GM03348 (cell line): ENCODE measurements around the gene PGF.

Experiments used
- DNase-seq: peaks from one replicate; pipeline ENCODE4 v3.0.0; 2012; ENCODE audit warnings: low spot score

Gene PGF

DNA sequence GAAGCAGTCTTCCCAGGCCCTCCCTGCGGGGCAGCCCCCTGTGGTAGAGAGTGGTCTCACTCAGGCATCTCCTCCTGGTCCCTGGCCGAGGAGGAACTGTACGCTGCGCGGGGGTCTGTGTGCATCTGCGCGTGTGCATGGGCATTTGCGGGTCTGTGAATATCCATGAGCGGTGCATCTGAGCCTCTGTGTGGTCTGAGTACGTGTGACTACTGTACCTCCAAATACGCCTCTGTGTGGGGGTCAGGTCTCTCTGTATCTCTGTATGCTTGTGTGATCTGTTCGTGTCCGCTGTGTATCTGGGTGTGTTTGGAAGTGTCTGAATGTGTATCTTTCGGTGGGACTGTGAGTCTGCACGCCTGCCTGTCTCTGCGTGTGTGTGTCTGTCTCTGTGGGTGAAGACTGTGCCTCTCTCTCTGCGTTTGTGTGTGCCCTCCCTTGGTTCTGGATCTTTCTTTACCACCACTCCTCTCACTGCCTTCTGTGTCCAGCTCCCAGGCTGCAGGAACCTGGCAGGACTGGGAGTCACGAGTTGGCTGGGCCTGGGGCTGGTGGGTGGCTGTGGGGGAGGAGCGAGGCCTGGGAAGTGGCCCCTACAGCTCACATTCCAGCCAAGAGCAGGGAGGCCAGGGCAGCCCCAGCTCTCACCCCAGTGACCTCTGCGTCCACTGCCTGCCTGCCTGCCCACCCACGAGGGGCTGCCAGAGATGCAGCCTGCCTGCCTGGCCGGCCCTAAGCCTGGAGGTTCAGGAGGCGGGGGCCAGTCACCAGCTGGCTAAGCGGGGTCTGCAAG, 1.1 kb upstream of the PGF start:
- no peak for DNase-seq

DNA sequence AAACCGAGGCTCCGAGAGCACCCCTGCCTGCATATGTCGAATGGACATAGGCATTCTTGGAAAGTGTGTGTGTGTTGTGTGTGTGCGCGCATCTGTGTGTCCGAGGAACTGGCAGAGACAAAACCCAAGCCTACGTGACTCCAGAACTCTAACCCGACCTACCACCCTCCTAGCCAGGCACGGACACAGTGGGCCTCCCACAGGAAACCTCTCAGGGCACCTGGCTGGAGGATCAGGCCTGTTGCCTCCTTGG, 556 bp upstream of the PGF start:
- no peak for DNase-seq

DNA sequence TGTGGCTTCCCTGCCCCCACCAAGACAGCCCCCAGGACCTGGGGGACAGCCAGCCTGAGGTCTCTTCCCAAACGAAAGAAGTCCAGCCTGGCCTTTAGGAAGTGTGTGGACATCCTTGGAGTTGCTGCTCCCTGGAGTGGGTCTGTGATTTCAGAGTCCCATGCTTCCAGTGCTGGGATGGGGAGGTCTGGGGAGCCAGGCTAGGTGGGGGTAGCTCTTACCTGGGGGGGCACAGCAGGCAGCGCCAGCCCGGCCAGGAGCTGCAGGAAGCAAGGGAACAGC, 509 bp downstream of the PGF start:
- no peak for DNase-seq

DNA sequence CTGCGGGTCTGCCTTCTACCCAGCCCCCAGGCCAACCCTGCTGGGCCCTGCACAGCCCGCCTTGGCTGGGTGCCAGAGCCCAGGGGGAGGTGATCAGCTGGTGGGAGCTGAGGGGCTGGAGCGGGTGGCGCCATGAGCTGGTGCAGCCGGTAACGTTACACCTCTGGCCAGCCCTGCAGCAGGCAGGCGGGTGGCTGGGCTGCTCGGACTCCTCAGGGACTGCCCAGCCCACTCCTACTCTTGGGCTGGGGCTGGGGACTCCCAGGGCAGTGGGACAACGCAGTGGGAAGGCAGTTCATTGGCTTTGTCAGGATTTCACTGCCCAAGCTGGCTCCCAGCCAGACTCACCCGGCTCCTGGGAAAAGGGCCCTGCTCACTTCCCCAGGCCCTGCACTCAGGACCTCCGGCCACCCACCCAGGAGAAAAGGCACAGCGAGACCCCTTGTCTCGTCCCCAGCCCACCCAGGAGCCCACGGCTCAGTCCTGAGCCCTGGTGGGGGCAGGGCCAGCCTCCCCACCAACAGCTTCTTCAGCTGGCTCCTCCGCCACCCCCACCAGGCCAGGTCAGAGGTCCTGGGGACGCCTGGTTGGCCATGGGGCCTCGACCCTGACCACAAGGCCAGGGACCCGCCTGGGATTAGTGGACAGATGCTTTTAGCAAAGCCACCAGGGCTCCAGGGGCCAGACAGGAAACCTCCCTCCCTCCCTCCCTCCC, 1.0 kb downstream of the PGF start:
- DNase-seq, result no peak

DNA sequence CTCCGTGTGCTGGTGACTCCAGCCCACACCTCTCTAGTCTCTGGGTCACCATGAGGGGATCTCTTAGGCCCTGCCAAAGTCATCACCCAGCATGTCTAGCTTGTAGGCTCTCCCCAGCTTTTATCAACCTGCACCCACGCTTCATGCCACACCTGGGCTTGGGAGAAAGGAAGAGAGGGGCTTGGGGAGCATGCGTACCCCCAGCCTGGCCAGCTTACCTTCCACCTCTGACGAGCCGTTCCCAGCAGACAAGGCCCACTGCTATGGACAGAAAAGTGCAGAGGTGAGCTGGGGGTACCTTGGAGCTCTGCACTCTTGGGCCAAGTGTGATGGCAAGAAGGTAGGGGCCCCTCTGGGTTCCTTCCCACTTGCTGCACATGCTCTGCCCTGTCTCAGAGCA, 1.7 kb downstream of the PGF start:
- no peak for DNase-seq

DNA sequence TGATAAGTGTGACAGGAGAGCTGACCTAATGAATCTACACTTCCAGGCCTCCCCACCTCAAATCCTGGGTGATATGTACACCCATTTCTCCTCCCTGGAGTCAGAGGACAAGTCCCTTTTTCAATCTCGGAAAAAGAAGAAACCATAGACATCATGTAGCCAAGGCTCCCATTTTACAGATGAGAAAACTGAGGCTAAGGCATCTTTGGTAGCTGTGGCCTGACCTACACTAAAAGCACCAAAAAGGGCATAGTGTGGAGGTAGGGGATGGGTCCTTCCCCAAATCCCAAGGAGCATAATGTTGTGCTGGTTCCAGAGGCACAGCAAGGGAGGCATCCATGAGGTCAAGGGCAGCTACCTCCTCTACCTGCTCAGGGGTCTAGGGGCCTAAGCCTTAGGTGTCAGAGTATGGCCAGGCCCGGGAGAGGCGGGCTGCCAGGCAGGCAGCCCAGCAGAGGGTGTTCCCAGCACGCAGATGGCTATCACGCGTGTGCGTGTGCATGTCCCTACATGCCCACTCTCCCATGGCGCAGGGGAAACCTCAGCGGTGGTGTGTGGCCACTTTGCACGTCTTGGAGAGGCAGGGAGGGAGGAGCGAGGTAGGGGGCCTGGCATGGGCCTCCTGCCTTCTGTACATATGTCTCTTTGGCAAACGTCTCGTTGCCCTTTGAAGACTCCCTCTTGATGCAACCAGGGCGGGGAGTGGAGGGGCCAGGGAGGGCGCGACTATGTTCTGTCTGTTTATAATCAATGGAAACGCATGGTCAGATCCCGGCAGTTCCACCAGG, 2.5 kb downstream of the PGF start:
- DNase-seq, result no peak

DNA sequence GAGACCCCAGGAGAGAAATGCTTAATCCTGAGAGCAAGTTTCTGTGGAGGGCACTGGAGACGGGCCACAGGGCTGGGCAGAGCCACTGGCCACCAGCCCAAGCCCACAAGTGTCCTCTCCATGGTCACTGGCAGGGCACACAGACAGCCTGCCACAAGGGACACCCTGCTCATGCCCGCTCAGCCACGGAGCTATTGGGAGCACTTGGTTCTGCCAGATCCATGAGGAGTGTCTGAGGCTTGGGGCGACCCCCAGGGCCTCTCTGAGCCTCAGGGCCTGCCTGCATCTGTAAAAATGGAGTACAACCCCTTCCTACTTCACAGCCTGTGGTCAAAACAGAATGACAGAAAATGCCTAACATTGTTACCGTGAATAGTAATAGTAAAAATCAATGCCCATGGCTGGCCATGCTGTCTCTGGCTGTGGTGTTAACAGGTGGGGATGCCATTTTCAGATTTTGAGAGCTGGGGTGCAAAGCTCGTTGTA, 3.2 kb downstream of the PGF start:
- DNase-seq, result no peak

DNA sequence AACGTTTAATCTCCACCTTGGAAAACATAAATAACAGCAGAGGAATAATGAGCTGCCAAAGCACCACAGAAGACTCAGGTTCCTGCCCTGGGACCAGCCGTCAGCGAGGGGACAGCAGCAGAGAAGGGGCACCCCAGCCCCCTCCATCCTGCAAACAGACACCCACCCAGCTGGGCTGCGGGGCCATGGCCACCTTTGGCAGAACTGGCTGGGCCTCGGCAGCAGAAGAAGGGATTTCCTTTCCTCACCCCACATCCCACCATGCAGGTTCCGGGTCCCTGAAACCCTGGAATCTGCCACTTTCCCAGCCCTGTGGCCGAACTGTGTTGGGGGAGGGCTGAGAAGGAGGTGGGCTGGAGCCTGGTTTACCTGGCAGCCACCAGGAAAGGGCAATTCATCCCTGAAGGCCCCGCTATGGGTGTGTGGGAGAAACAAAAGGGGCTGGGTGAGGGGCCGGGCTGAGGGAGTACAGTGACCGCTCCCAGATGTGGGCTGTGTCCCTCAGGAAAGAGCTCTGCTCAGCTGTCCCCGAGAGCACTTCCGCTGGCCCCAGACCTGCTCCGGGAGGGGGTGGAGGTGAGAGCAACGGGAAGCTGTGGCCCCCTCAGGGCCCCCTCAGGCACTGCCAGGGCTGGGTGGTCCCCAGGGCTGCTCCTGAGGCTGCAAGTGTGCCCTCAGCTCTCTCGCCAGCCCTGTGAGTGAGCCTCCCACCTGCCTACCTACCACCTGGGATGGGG, 3.8 kb downstream of the PGF start:
- DNase-seq, result no peak

DNA sequence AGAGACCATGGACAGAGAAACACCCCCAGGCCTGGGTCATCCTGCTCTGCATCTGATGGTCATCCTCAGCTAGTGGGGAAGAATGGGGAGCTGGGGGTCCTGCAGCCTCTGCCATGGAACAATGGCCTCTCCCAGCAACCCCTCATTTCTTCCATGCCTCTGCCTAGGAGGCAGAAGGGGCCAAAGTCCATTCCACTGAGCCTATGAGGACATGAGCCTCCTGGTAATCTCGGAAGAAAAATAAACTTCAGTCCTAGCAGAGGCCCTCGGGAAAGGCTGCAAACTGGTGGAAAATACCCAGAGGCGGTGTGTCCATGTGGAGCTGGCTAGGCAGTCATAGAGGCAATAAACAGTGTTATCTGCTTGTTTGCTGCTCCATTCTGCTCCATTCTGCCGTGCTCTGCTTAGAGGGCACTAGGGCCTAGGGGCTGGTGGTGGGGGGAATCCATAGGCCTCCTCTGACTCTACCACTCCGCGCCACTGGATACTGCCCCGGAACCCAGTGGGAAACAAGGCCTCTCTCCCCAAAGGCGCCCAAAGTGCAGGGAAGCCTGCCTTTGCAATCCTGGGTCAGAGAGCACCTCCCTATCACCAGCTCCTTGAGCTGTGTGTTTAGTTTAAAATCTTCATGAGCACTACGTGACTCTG, 4.5 kb downstream of the PGF start:
- no peak for DNase-seq

DNA sequence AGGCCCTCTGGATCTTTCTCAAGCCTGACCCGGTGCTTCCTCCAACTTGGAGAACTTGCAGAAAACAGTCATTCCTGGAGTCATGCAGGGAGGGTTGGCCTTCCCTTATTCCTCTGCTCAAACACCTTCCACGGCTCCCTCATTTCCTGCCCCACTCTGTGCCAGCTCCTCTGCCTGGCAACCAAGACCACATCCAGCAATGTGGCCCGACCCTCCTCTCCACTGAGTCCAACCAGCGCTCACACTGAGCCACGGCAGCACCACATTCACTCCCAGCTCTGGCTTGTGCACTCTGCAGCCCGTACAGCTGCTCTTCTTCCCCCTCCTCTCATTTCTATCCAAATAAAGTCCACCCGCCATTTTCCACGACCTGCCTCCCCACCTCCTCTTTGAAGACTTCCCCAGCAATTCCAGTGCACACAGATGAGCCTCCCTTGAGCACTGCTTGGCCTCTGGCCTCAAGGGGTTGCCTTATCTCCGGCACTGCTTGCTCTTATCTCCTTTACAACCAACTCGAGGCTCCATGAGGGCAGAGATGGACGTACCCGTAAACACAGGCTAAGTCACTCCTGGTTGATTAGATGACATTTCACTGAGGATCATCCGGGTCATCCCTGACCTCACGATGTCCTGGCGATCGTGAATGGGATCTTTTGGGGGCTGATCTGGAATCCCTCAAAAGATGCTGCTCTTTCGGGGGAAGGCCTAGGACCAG, 5.4 kb downstream of the PGF start:
- DNase-seq, result no peak

DNA sequence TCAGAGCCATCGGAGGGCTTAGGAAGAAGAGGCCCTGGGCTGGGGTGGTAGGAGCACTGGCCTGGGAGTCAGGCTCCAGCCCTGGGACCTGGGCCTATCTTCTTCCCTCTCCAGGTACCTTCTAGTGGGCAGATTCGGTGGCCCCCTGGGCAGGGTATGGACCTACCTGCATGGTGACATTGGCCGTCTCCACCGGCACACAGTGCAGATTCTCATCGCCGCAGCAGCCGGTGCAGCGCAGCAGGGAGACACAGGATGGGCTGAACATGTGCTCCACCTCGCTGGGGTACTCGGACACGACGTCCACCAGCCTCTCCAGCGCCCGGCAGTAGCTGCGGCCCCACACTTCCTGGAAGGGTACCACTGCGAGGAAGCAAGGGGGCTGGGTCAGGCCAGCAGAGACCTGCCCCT, 6.2 kb downstream of the PGF start:
- no peak for DNase-seq

DNA sequence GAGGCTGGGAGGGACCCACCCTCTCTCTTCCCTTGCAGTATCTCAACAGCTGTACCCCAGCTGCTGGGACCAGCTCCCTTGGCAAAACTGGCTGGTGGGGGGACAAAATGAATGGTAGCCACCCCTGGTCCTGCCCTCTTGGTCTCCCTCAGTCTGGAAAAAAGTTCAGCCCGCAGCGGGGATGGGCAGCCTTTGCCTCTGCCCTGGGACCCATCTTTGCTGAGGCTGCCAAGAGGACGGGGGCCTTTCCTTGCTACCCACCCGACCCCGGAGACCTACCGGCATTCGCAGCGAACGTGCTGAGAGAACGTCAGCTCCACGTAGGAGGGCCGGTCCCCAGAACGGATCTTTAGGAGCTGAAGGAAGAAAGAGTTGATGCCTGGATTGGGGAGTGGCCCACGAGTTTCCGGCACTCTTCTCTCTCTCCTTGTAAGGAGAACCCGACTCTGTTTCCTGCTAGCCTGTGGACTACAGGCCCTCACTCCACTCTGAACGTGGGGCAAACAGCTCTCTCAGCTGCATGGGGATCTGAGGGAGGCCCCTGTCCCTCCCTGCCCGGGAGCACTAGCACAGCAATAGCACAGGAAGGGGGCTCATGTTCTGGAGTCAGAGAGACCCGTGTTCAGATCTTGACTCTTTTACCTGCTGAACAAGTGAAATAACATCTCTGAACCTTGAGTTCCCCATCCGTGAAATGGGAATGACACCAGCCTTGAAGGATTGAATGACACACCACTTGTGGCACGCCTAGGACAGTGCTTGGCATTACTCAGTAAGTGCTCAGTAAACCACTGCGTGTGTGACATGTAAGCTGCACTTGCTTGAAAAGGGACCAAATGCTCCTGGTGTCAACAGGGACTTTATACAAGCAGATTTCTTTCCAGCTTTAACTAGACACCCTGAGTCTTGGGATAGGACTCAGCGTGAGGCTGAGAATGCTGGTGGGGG, 6.9 kb downstream of the PGF start:
- no peak for DNase-seq

DNA sequence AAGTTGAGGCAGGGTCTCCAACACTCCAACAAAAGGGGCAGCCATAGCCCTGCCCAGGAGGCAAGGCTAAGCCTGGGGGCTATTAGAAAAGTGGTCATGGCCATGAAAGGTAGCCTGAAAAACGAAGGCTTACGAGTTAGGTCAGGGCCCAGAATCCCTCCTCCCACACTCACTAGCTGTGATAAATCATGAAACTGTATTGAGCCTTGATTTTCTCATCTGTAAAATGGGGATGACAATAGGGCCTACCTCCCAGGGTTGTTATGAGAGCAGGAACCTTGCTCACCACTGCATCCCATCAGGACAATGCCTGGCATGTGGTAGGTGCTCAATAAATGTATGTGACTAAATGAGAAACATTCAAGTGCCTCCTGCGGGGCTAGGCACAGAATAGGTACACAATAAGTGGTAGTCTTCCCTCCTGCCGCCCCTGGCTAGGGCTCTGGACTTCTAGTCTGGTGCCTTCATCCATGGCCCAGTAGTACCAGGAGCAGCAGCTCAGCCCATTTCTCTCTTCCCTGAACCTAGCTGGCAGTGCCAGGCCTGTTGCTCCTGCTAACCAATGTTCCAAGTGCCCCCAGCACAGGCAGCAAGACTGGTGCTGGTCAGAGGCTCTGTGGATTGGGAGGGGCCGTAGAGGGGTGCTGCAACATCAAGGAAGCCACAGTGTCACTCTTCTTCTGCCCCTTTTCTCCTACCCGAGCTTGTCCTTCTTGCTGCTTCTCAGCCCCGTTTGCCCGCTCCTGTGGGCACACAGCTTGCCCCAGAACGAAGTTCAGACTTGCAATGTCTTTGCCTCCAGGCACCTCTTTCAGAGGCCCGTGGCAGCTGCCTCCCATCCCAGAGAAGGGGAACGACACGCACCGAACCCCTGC, 7.8 kb downstream of the PGF start:
- no peak for DNase-seq

DNA sequence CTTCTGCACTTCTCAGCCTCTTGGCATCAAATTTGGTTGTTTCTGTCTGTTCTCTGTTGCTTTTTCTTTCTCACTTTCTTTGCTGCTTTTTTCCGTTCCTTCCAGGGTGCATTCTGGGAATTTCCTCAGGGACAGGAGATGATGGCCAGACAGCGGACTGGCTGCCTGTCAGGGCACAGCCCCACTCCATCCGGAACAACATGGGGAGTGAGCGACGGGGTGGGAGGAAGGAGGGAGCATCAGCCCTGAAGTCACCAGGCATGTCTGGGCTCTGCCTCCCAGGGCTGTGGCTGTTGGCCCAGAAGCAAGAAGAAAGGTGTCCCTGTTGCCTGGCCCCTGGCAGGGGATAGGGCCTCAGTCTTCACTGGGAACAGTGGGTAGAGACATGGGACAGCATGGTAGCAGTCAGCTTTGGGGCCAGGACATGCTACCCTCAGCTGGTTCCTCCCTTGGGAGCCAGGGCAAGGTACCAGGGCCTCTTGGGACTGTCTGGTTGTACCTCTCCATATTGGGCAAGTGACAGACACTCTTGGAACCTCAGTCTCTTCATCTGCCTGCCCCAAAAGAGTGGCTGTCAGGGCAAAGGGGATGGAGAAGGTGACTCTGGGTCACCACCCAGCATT, 8.6 kb downstream of the PGF start:
- no peak for DNase-seq

DNA sequence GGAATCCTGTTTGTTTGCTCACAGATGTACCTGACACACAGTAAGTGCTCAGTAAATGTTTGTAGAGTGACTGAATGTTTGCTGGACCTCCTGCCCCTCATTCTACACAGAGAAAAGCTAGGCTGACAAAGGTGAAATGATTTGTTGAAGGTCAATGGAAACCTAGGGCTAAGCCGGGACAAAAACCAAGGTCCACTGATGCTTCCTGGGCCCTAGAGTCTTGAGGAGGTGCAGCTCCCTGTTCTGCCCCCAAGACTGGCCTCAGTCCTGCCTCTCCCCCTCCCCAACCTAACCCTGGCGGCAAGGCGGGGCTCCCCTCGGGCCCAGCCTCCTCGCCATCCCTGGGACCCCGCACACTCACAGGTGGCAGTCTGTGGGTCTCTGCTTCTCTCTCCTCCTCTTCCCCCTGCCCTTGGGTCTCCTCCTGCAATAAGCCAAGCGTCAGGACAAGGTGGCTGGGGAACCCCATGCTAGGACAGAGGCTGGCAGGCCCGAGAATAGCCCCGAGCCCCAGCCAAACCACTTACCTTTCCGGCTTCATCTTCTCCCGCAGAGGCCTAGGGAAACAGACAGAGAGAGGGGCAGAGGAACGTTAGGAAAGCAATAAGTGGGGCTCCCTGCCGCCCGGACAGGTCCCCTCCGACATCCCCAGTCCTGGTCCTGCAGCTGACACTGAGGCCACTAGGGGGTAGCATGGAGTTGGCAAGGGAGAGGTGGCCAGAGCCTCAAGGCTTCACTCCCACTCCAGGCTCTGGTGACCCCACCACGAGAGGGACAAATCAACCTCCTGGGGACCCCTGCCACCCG, 9.3 kb downstream of the PGF start:
- peak; percentile 93 for DNase-seq

DNA sequence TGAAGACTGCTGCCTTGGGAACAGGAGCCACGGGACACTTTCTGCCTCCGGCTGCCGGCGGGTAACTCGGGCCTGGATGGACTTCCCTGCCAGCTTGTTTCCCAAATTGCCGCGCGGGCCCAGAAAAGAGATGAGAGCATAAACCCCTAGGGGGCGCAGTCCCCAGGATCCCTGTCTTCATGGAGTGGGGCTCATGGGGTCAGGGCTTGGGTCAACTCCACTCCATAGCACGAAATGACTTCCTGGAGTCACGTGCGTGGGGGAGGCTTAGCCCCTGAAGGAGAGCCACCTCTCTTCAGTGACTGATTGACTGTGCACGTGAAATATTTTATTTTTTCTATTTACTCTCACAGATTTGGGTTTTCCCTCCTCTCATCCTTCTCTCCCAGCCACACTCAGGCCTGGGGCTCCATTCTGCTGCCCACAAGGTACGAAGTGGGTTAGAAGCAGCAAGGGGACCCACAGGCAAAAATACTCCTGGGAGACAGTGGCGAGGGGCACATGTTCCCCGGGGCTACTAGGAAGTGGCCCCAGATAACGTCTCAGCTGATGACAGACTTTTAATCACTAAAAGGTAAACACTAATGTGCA, 10.0 kb downstream of the PGF start:
- DNase-seq, result peak; percentile 49

DNA sequence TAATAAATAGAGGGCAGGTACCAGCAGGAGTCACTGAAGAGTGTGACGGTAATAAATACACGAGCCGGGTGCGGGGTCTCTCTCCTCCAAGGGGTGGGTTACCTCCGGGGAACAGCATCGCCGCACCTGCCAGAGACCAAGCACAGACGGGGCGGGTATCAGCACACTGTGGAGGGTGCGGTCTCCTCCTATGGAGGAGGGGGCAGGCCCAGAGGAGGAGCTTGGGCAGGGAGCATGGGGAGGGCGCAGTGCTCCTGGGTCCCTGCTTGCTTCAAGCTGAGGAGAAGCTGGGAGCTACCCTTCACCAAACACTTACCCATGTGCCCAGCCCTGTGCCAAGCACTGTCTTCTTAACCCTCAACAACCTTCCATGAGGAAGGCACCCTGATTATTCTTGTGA, 12.8 kb downstream of the PGF start:
- no peak for DNase-seq

DNA sequence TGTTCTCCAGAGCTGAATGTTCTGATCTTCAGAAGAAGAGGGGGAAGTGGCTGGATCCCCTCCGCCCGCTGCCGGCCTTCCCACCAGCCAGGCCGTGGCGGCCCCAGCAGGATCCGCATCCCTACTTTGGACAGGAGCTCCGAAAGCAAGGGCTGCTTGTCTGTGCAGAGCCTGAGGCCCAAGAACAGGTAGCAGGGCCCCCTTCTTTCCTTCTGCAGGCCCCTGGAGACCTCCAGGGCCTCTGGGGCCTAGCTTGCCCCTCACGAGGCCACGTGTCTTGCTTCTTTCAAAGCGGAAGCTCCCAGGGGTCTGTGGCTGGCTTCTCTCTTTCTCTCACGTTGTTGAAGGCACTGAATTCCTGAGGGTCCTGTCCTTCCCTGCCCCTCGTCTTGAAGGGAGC, 13.2 kb downstream of the PGF start:
- no peak for DNase-seq
